Type B pancreatic cell (in vitro differentiated cells): ENCODE measurements around the gene SUSD6. TPM values are rescaled to one million over a fixed set of nuclear protein-coding genes. Genes with fewer than 3 reads are reported as not detected.
A peak's percentile ranks its signal among the peaks of the same experiment; 100 is the strongest.

Experiments
- DNase-seq: peaks from one replicate; pipeline ENCODE4 v3.0.0; 2021; ENCODE audit warnings: mixed read lengths; ENCODE audit not compliant: unreplicated experiment; ENCODE audit errors: extremely low spot score
- H3K27ac Mint-ChIP-seq: 2 replicates; pipeline ENCODE4 v1.8.0; 2021; ENCODE audit warnings: mild to moderate bottlenecking, mixed read lengths
- H3K27me3 Mint-ChIP-seq: 2 replicates; pipeline ENCODE4 v1.8.0; 2021; ENCODE audit warnings: mixed read lengths
- H3K36me3 Mint-ChIP-seq: 2 replicates; pipeline ENCODE4 v1.8.0; 2021; ENCODE audit warnings: mixed read lengths
- H3K4me1 Mint-ChIP-seq: one replicate; pipeline ENCODE4 v1.8.0; 2021; ENCODE audit warnings: mixed read lengths; ENCODE audit not compliant: unreplicated experiment
- H3K4me3 Mint-ChIP-seq: 2 replicates; pipeline ENCODE4 v1.8.0; 2021; ENCODE audit warnings: mild to moderate bottlenecking, mixed read lengths
- H3K9me3 Mint-ChIP-seq: 2 replicates; pipeline ENCODE4 v1.8.0; 2021; ENCODE audit warnings: mixed read lengths
- CTCF ChIP-seq: fragments of 200-600 bp; sonication (generic); conservative IDR thresholded peaks from 2 replicates; pipeline ENCODE4 v1.5.0; 2021; ENCODE audit warnings: antibody characterized with exemption, mild to moderate bottlenecking
- long read RNA-seq: library from polyadenylated mRNA; unstranded; transcript quantifications from one replicate; pipeline ENCODE4 v2.0.0, GENCODE V29; 2020
- total RNA-seq: library from RNA; stranded (reverse); gene quantifications from 2 replicates; pipeline ENCODE4 v1.2.1, GENCODE V29; 2021; ENCODE audit warnings: low replicate concordance

Gene SUSD6
- total RNA-seq: 31.7 and 78.9 TPM in 2 replicates
- long read RNA-seq, partial matches to known transcripts: 29 of 33 reads
- long read RNA-seq, other reads (novel, unspliced or antisense): 4 of 33 reads

DNA sequence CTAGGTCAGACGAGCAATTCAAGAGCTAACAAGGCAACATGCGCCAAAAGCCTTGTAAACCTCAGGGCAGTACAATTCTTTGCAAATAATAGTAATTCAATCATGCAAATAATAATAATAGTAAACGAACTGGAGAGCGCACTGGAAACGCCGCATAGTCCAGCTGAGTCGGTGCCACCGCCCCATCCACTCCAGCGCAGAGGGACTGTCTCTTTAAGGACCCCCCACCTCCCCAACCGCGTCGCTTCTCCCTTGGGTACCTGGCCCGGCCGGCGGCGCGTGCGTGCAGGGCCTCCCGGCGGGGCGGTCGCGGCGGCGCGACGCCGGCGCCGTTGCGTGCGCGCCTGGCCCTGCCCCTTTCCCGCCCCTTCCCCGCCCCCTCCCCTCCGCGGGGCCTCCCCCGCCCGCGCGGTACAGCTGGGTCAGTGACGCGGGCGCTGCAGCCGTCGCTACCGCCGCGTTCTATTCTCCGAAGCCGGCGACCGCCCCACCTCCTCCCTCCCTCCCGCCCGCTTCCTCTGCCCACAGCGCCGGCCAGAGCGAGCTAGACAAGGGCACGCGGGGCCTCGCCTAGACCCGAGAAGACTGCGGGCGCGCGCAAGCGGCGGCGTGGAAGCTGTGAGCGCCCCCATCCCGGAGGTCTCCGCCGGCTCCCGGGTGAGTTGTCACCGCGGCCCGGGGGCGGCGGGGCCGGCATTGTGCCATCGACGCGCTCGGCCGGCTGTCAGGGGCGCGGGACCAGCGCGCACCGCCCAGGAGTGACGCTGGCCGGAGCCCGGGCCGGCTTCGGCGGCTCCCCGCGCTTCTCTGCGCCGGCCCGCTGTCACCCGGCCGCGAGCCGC, at the start of gene SUSD6:
Gene SUSD6 (plus strand): TSS at position 425 of the 842 bp plus-strand sequence. CDS start 46,997 bp downstream, outside the sequence.
- Mint-ChIP-seq H3K27me3 (no peaks in the 10 kb centered on the region), H3K9me3 (no peaks in the 10 kb centered on the region), H3K4me1 (peaks cover 63% of the 10 kb centered on the region), H3K36me3 (no peaks in the 10 kb centered on the region), H3K27ac (peak within 1 kb of the TSS; percentile 95), H3K4me3 (peak within 1 kb of the TSS; percentile 96)
- TF ChIP-seq CTCF: no peak
- DNase-seq: peak; percentile 89

DNA sequence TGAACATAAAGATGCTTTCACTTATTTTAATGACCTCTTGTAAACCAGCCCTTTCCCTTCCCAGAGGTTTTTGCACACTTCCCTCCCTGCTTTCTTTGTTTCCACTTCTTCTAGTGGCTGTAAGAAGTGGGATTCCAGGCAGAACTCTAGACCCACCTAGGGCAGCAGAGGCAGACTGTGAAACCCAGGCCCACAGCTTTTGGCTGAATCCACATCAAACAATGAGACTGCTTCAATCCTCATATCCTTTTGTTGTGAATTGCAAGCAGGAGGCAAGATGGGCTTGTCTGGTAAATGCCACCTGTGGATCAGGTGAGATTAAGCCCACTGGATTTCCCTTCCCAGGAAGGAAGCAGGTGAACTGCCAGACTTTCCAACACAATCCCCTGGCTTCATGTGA, 49.5 kb upstream of the SUSD6 start:
- Mint-ChIP-seq H3K27ac (no peak overlapping the region), H3K36me3 (no peaks in the 10 kb centered on the region), H3K4me3 (no peak overlapping the region), H3K9me3 (no peaks in the 10 kb centered on the region), H3K4me1 (peaks cover 6% of the 10 kb centered on the region), H3K27me3 (peaks cover 39% of the 10 kb centered on the region)
- no peak for DNase-seq
- TF ChIP-seq CTCF: no peak

DNA sequence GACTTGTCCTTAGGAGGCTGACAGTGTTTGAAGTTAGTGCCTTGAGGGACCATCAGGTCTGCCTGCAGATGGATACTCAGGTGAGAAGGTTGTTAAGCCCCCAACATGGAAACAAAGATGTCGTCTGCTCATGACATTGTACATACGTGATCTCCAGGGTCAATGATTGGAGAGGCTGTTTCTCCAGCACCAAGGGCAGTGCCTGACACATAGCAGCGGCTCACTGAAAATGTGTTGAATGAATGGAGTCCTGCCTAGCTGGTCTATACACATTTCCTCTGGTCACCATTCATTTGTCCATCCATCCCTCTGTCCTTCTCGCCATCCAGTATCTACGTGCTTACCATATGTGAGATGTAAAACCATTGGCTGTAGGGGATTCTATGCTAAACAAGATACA, 43.8 kb upstream of the SUSD6 start:
- no peak overlapping the region for H3K27ac Mint-ChIP-seq
- H3K36me3 Mint-ChIP-seq: peaks cover 3% of the 10 kb centered on the region
- TF ChIP-seq CTCF: no peak

GRCh38 chr14:69569859-69570258, 41.5 kb upstream of the SUSD6 start:
- TF ChIP-seq CTCF: no peak
- H3K27ac Mint-ChIP-seq: no peak overlapping the region
- H3K9me3 Mint-ChIP-seq: no peaks in the 10 kb centered on the region
- no peak for DNase-seq
- peaks cover 6% of the 10 kb centered on the region for H3K36me3 Mint-ChIP-seq
- H3K27me3 Mint-ChIP-seq: peaks cover 67% of the 10 kb centered on the region
- no peak overlapping the region for H3K4me3 Mint-ChIP-seq
- peaks cover 5% of the 10 kb centered on the region for H3K4me1 Mint-ChIP-seq

More for the DNA sequence above, 43.8 kb upstream of the SUSD6 start:
- no peaks in the 10 kb centered on the region for H3K4me1 Mint-ChIP-seq
- DNase-seq: no peak
- no peak overlapping the region for H3K4me3 Mint-ChIP-seq
- peaks cover 61% of the 10 kb centered on the region for H3K27me3 Mint-ChIP-seq
- no peaks in the 10 kb centered on the region for H3K9me3 Mint-ChIP-seq

GRCh38 chr14:69570836-69571330, 40.5 kb upstream of the SUSD6 start:
- peaks cover 6% of the 10 kb centered on the region for H3K36me3 Mint-ChIP-seq
- H3K9me3 Mint-ChIP-seq: no peaks in the 10 kb centered on the region
- H3K4me1 Mint-ChIP-seq: peaks cover 5% of the 10 kb centered on the region
- no peak overlapping the region for H3K27ac Mint-ChIP-seq
- TF ChIP-seq CTCF: no peak
- DNase-seq: no peak
- peaks cover 63% of the 10 kb centered on the region for H3K27me3 Mint-ChIP-seq
- H3K4me3 Mint-ChIP-seq: no peak overlapping the region
